AML-193 (cell line): ENCODE data around the gene SNRNP48.

Source experiments
- DNase-seq, 2 experiments: peaks; one replicate each; lab custom pipeline; 2025; lab: John Stamatoyannopoulos, UW

Gene SNRNP48

GRCh38 chr6:7559651-7560385 lies 30.2 kb upstream of the SNRNP48 start:
- no peak for DNase-seq

GRCh38 chr6:7561153-7561964 lies 28.6 kb upstream of the SNRNP48 start:
- DNase-seq, result no peak

GRCh38 chr6:7562769-7563168 lies 27.2 kb upstream of the SNRNP48 start:
- peak; percentile 93 to 97 for DNase-seq

GRCh38 chr6:7566107-7566506 lies 23.9 kb upstream of the SNRNP48 start:
- no peak for DNase-seq

- no peak for DNase-seq
Observed at GRCh38 chr6:7566617-7567173, 23.3 kb upstream of the SNRNP48 start.

GRCh38 chr6:7568021-7568420 lies 22.0 kb upstream of the SNRNP48 start:
- no peak for DNase-seq

- no peak for DNase-seq
Observed at GRCh38 chr6:7569082-7569481, 20.9 kb upstream of the SNRNP48 start.

- DNase-seq, result no peak
Observed at GRCh38 chr6:7572213-7572943, 17.6 kb upstream of the SNRNP48 start.

- no peak for DNase-seq
Observed at GRCh38 chr6:7574500-7574899, 15.5 kb upstream of the SNRNP48 start.

GRCh38 chr6:7578516-7578915 lies 11.5 kb upstream of the SNRNP48 start:
- DNase-seq, result no peak

GRCh38 chr6:7578931-7579330 lies 11.1 kb upstream of the SNRNP48 start:
- no peak for DNase-seq

- no peak for DNase-seq
Observed at GRCh38 chr6:7579851-7580250, 10.1 kb upstream of the SNRNP48 start.

- no peak for DNase-seq
Observed at GRCh38 chr6:7580537-7580926, 9.5 kb upstream of the SNRNP48 start.

GRCh38 chr6:7580927-7581618 lies 8.9 kb upstream of the SNRNP48 start:
- no peak for DNase-seq

- DNase-seq, result no peak
Observed at GRCh38 chr6:7585287-7585930, 4.6 kb upstream of the SNRNP48 start.

GRCh38 chr6:7587631-7588100 lies 2.3 kb upstream of the SNRNP48 start:
- DNase-seq, result no peak

GRCh38 chr6:7588506-7588905 lies 1.5 kb upstream of the SNRNP48 start:
- no peak for DNase-seq

GRCh38 chr6:7589221-7589620 lies 777 bp upstream of the SNRNP48 start:
- no peak for DNase-seq

- peak; percentile 39 to 62 for DNase-seq
Observed at GRCh38 chr6:7590918-7591302, 912 bp downstream of the SNRNP48 start.

- DNase-seq, result no peak
Observed at GRCh38 chr6:7591770-7592169, 1.8 kb downstream of the SNRNP48 start.

- no peak for DNase-seq
Observed at GRCh38 chr6:7593229-7593628, 3.2 kb downstream of the SNRNP48 start.
